GM18909 (cell line): ENCODE results near the gene TAF11L9.
"Not testable (repeated sequence)": the region's sequence is repeated elsewhere in the genome, so short reads cannot be mapped to it uniquely, and the experiment has no call there.

Experiments
- ATAC-seq: cut with Tn5 transposase; IDR thresholded peaks from one replicate; pipeline ENCODE4 v1.9.1; 2021; ENCODE audit warnings: mild to moderate bottlenecking; ENCODE audit not compliant: unreplicated experiment, poor library complexity

The TAF11L9 gene

DNA sequence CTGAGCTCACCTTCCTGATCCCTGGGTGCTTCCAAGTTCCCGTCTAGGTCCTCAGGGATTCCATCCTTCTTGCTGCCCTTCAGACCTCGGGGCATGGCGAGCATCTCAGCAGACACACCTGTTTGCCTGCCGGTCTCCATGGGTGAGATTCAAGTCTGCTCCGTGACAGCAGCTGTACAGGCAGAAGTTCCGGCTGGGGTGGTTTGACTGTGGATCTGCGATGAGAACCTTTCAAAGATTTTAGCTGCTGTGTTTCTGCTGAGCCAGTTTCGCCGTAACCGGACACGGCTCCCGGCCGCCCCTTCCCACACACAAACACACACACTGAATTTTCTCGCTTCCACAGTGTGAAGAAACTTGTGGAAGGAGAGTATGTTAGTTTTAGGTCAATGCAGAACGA lies at the start of gene TAF11L9:
Gene TAF11L9, minus strand, starts transcription at position 140 of the 400 bp plus-strand sequence.
- not testable (repeated sequence) for ATAC-seq

DNA sequence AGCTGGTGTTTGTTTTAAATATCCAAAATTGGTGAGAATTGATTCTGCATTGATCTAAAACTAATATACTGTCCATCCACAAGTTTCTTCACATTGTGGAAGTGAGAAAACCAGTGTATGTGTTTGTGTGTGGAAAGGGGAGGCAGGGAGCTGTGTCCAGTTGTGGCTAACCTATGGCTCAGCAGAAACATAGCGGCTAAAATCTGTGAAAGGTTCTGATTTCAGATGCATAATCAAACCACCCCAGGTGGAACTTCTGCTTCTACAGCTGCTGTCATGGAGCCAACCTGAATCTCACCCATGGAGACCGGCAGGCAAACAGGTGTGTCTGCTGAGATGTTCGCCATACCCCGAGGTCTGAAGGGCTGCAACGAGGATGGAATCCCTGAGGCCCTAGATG lies 40.0 kb upstream of the TAF11L9 start, which contains the start of gene TAF11L14:
Gene TAF11L14, plus strand, starts transcription at position 301 of the 400 bp plus-strand sequence.
- no peak for ATAC-seq

DNA sequence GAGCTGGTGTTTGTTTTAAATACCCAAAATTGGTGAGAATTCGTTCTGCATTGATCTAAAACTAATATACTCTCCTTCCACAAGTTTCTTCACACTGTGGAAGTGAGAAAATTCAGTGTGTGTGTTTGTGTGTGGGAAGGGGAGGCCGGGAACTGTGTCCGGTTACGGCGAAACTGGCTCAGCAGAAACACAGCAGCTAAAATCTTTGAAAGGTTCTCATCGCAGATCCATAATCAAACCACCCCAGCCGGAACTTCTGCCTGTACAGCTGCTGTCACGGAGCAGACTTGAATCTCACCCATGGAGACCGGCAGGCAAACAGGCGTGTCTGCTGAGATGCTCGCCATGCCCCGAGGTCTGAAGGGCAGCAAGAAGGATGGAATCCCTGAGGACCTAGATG lies 37.6 kb upstream of the TAF11L9 start, which contains the start of gene TAF11L13:
Gene TAF11L13, plus strand, starts transcription at position 301 of the 400 bp plus-strand sequence.
- ATAC-seq = not testable (repeated sequence)

DNA sequence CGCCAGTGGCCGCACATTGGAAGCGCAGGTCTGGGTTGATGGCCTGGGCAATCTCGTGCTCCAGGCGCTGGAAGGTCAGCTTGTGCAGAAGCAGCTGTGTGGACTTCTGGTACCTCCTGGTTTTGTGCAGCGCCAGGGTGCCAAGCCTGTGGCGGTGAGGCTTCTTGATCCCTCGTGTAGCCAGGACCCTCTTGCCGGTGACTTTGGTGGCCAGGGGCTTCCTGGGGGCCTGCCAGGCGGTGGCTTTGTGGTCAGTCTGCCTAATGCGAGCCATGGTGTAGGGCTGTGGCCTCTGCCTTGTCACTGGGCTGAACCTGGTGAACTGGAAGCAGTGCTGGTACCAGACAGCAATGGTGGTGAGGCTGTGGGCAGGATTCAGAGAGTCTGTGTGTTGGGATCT lies 31.5 kb upstream of the TAF11L9 start:
- no peak for ATAC-seq

DNA sequence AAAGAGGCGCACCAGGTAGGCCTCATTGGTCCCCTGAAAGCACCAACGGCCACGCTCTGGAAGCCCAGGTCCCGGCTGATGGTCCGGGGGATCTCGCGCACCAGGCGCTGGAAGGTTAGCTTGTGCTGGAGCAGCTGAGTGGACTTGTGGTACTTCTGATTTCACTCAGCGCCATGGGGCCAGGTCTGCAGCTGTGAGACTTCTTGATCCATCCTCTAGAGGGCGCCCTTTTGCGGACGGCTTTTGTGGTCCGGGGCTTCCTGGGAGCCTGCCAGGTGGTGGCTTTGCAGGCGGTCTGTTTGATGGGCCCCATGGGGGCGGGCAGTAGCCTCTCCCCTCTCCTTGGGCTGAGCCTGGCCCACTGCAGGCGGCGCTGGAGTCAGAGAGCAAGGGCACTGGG lies 26.4 kb upstream of the TAF11L9 start:
- ATAC-seq = no peak

DNA sequence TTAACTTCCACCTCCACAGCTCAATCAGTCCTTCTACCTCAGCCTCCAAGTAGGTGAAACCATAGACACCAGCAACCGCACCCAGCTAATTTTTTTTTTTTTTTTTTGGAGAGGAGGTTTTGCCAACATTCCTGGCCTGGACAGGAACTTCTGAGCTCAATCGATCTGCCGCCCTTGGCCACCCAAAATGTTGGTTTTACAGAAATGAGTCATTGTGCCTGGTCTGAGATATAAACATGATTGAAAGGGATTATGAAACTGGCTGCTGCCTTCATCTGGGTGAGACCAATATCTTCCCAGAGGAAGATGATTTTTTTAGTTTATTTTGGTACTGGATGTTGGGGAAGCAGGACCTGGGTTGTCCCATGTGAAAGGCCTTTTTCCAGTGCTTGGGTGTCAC lies 25.2 kb upstream of the TAF11L9 start:
- ATAC-seq = no peak

DNA sequence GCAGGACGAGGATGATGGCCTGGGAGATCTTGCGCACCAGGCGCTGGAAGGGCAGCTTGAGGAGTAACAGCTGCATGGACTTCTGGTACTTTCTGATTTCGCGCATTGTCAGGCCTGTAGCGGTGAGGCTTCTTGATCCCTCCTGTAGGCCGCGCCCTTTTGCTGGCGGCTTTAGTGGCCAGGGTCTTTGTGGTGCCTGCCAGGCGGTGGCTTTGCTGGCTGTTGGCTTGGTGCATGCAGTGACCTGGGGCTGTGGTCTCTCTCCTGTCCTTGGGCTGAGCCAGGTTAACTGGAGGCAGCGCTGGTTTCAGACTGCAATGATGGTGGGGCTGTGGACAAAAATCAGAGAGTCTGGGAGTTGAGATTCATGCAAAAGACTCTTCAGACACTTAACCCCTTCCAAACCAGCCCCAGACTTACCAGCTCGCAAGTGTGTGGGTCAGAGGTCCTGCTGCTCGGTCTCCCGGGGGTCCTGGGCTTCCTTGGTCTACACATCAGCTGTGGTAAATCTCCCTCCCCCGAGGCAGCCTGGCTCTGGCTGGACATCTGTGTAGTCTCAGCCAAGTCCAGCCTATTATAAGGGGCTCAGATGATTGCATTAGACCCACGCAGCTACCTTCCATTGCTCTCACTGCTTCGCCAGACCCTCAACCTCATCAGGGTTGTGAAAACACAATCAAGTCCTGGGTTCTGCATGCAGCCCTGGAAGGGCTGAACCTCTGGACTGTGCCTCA lies 20.8 kb upstream of the TAF11L9 start:
- no peak for ATAC-seq

DNA sequence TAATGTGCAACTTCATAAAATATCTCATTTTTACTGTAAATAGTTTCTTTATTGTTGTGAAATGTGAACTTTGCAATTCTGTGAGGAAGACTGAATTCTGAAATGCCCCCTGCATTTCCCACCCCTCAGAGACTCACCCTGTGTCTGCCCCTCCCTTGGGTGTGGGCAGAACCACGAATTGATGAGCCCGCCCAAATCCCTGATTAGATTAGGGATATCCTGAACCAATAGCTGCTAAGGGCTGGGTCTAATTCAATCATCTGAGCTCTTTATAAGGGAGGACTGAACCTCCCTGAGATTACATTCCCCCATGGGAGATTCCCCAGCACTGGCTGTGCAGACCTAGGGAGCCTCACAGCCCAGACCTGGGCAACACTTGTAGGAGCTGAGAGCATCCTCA lies 15.9 kb upstream of the TAF11L9 start, which contains the start of gene TAF11L12:
Gene TAF11L12, plus strand, starts transcription at position 301 of the 400 bp plus-strand sequence.
- not testable (repeated sequence) for ATAC-seq

DNA sequence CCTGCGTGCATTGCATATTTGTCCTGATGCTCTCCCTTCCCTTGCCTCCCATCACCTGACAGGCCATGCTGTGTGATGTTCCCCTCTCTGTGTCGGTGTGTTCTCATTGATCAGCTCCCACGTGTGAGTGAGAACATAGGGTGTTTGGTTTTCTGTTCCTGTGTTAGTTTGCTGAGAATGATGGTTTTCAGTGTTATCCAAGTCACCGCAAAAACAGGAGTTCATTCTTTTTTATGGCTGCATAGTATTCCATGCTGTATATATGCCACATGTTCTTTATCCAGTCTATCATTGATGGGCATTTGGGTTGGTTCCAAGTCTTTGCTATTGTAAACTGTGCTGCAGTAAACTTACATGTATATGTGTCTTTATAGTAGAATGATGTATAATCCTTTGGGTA lies 13.3 kb upstream of the TAF11L9 start:
- not testable (repeated sequence) for ATAC-seq

DNA sequence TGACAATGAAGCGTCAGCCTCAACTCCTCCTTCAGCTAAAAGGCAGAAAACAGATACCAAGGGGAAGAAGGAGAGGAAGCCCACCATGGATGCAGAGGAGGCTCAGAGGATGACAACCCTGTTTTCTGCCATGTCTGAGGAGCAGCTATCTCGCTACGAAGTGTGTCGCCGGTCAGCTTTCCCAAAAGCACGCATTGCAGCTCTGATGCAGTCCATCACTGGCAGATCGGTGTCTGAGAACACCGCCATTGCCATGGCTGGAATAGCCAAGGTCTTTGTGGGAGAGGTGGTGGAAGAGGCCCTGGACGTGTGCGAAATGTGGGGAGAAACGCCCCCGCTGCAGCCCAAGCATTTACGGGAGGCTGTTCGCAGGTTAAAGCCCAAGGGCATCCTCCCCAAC lies 10.8 kb upstream of the TAF11L9 start:
- ATAC-seq = no peak

DNA sequence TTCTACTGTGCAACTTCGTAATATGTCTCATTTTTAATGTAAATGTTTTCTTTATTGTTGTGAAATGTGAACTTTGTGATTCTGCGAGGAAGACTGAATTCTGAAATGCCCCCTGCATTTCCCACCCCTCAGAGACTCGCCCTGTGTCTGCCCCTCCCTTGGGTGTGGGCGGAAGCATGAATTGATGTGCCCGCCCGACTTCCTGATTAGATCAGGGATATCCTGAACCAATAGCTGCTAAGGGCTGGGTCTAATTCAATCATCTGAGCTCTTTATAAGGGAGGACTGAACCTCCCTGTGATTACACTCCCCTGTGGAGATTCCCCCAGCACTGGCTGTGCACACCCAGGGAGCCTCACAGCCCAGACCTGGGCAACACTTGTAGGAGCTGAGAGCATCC lies 9.7 kb upstream of the TAF11L9 start, which contains the start of gene TAF11L11:
Gene TAF11L11, plus strand, starts transcription at position 304 of the 400 bp plus-strand sequence.
- not testable (repeated sequence) for ATAC-seq

DNA sequence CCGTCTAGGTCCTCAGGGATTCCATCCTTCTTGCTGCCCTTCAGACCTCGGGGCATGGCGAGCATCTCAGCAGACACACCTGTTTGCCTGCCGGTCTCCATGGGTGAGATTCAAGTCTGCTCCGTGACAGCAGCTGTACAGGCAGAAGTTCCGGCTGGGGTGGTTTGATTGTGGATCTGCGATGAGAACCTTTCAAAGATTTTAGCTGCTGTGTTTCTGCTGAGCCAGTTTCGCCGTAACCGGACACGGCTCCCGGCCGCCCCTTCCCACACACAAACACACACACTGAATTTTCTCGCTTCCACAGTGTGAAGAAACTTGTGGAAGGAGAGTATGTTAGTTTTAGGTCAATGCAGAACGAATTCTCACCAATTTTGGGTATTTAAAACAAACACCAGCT lies 3.5 kb upstream of the TAF11L9 start, which contains the start of gene TAF11L10:
Gene TAF11L10, minus strand, starts transcription at position 101 of the 400 bp plus-strand sequence.
- ATAC-seq = not testable (repeated sequence)

DNA sequence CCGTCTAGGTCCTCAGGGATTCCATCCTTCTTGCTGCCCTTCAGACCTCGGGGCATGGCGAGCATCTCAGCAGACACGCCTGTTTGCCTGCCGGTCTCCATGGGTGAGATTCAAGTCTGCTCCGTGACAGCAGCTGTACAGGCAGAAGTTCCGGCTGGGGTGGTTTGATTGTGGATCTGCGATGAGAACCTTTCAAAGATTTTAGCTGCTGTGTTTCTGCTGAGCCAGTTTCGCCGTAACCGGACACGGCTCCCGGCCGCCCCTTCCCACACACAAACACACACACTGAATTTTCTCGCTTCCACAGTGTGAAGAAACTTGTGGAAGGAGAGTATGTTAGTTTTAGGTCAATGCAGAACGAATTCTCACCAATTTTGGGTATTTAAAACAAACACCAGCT lies 3.3 kb downstream of the TAF11L9 start, which contains the start of gene TAF11L8:
Gene TAF11L8, minus strand, starts transcription at position 101 of the 400 bp plus-strand sequence.
- not testable (repeated sequence) for ATAC-seq

DNA sequence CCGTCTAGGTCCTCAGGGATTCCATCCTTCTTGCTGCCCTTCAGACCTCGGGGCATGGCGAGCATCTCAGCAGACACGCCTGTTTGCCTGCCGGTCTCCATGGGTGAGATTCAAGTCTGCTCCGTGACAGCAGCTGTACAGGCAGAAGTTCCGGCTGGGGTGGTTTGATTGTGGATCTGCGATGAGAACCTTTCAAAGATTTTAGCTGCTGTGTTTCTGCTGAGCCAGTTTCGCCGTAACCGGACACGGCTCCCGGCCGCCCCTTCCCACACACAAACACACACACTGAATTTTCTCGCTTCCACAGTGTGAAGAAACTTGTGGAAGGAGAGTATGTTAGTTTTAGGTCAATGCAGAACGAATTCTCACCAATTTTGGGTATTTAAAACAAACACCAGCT lies 8.5 kb downstream of the TAF11L9 start, which contains the start of gene TAF11L7:
Gene TAF11L7, minus strand, starts transcription at position 101 of the 400 bp plus-strand sequence.
- not testable (repeated sequence) for ATAC-seq
